ENCODE measurements around the gene TNIP1. TPM values are rescaled to one million over a fixed set of nuclear protein-coding genes. Genes with fewer than 3 reads are reported as not detected.

TNIP1 gene
- polyA plus RNA-seq, 1 of the 3 experiments (the other 2 are of a cell fraction) = 46.2 TPM

- Histone ChIP-seq H2AFZ (ENCODE audit: low read depth) (no peak overlapping the region), H3K27me3 (ENCODE audit: insufficient read depth) (no peaks in the 10 kb centered on the region), H3K4me3 (ENCODE audit: low read depth in 2 of 2, low read length in 1 of 2) (no peak overlapping the region), H3K4me1 (ENCODE audit: control insufficient read depth in 1 of 2, insufficient read depth in 2 of 2, low read depth in 1 of 2, low read length in 1 of 2) (no peaks in the 10 kb centered on the region), H3K9me2 (no peaks in the 10 kb centered on the region), H3F3A (replicated peaks; ENCODE audit: insufficient read depth) (no peaks in the 10 kb centered on the region), H3K79me2 (ENCODE audit: insufficient read depth) (no peaks in the 10 kb centered on the region), H3K4me2 (no peak overlapping the region), H3K9me3 (no peaks in the 10 kb centered on the region), H3K9ac (no peak overlapping the region), H4K20me1 (ENCODE audit: insufficient read depth) (no peaks in the 10 kb centered on the region), H3K36me3 (replicated peaks in 1 of 2; ENCODE audit: control insufficient read depth in 1 of 2, insufficient read depth in 2 of 2, low read length in 1 of 2) (no peaks in the 10 kb centered on the region), H3K27ac (ENCODE audit: low read depth in 2 of 2, low read length in 1 of 2) (no peak overlapping the region)
- no peak for DNase-seq
- POLR2A ChIA-PET = no interaction called here
- TF ChIP-seq YY1 (IDR thresholded peaks at IDR 0.05; ENCODE audit: low read depth) (no peak), TEAD4 (IDR thresholded peaks at IDR 0.05; ENCODE audit: borderline replicate concordance, insufficient read depth) (no peak), ZBTB33 (IDR thresholded peaks at IDR 0.05; ENCODE audit: borderline replicate concordance, low read depth) (no peak), RXRA (IDR thresholded peaks at IDR 0.05; ENCODE audit: borderline replicate concordance, low read depth) (no peak)
- CTCF ChIA-PET = interaction anchor here (1.0 to 1.2 kb wide), 2 partner anchors 108 to 119 kb away, joined by 3 to 5 read pairs; no protein-coding TSS in a partner anchor
- 52% methylated on average over 7 of the region's 7 CpGs for WGBS (ENCODE audit: low lambda C conversion rate)
Observed at GRCh38 chr5:151007430-151008209, 73.2 kb downstream of the TNIP1 start.

GRCh38 chr5:151006704-151007334, 74.0 kb downstream of the TNIP1 start:
- Histone ChIP-seq H3K4me2 (no peak overlapping the region), H3K79me2 (ENCODE audit: insufficient read depth) (no peaks in the 10 kb centered on the region), H3K9ac (no peak overlapping the region), H3K27me3 (ENCODE audit: insufficient read depth) (no peaks in the 10 kb centered on the region), H3K4me3 (ENCODE audit: low read depth in 2 of 2, low read length in 1 of 2) (no peak overlapping the region), H3K4me1 (ENCODE audit: control insufficient read depth in 1 of 2, insufficient read depth in 2 of 2, low read depth in 1 of 2, low read length in 1 of 2) (no peaks in the 10 kb centered on the region), H3K27ac (ENCODE audit: low read depth in 2 of 2, low read length in 1 of 2) (no peak overlapping the region), H3F3A (replicated peaks; ENCODE audit: insufficient read depth) (no peaks in the 10 kb centered on the region), H4K20me1 (ENCODE audit: insufficient read depth) (no peaks in the 10 kb centered on the region), H3K9me3 (no peaks in the 10 kb centered on the region), H3K9me2 (no peaks in the 10 kb centered on the region), H2AFZ (ENCODE audit: low read depth) (no peak overlapping the region), H3K36me3 (replicated peaks in 1 of 2; ENCODE audit: control insufficient read depth in 1 of 2, insufficient read depth in 2 of 2, low read length in 1 of 2) (no peaks in the 10 kb centered on the region)
- ChIA-PET POLR2A (no interaction called here), CTCF (interaction anchor here (1.0 to 1.8 kb wide), 3 partner anchors 45 to 119 kb away, joined by 3 to 5 read pairs (median 4); no protein-coding TSS in a partner anchor)
- 41% methylated on average over 4 of the region's 5 CpGs for WGBS (ENCODE audit: low lambda C conversion rate)
- no peak for DNase-seq
- TF ChIP-seq REST (IDR thresholded peaks at IDR 0.05; ENCODE audit: low read depth, low read length) (no peak), CHD2 (IDR thresholded peaks at IDR 0.05; ENCODE audit: low read length, partially characterized antibody) (no peak), POLR2AphosphoS5 (IDR thresholded peaks at IDR 0.05; ENCODE audit: low read depth, low read length) (no peak), GATA2 (CRISPR knock-in tag; IDR thresholded peaks at IDR 0.05) (no peak), RAD21 (IDR thresholded peaks at IDR 0.05; ENCODE audit: low read length) (no peak), TEAD4 (IDR thresholded peaks at IDR 0.05; ENCODE audit: borderline replicate concordance, insufficient read depth) (no peak), MAX (IDR thresholded peaks at IDR 0.05; ENCODE audit: low read depth) (no peak), IRF3 (IDR thresholded peaks at IDR 0.05; ENCODE audit: low read depth, low read length) (no peak), EZH2phosphoT487 (IDR thresholded peaks at IDR 0.05; ENCODE audit: borderline replicate concordance, low read depth) (no peak), ZBTB33 (IDR thresholded peaks at IDR 0.05; ENCODE audit: borderline replicate concordance, low read depth) (no peak), EP300 (IDR thresholded peaks at IDR 0.05; ENCODE audit: borderline replicate concordance in 1 of 2, low read depth in 1 of 2, low read length in 1 of 2) (no peak), MEF2A (IDR thresholded peaks at IDR 0.05; ENCODE audit: borderline replicate concordance, low read depth) (no peak)

Data from SK-N-SH (cell line).